ENCODE data around the gene DCAF12.
A peak's percentile ranks its signal among the peaks of the same experiment; 100 is the strongest.

DCAF12 gene

GRCh38 chr9:34084562-34084961 lies 41.9 kb downstream of the DCAF12 start:
- POLR2A ChIA-PET = no interaction called here
- CTCF ChIA-PET = interaction anchor here (1.9 kb wide), 1 partner anchor 11 kb away, joined by 8 read pairs; no protein-coding TSS in a partner anchor
- TF ChIP-seq ZNF214 (tag by site-specific recombination; IDR thresholded peaks at IDR 0.05; ENCODE audit: borderline replicate concordance) (no peak), ZNF707 (tag by site-specific recombination; IDR thresholded peaks at IDR 0.05) (no peak), ZNF776 (tag by site-specific recombination; IDR thresholded peaks at IDR 0.05; ENCODE audit: borderline replicate concordance) (no peak), ZNF645 (tag by site-specific recombination; IDR thresholded peaks at IDR 0.05) (no peak), ZNF266 (tag by site-specific recombination; IDR thresholded peaks at IDR 0.05; ENCODE audit: low read depth) (no peak), HIC1 (tag by site-specific recombination; IDR thresholded peaks at IDR 0.05) (no peak), ZNF24 (tag by site-specific recombination; IDR thresholded peaks at IDR 0.05) (no peak)
- Histone ChIP-seq H3K4me1 (ENCODE audit: control insufficient read depth, insufficient read depth, low read length) (no peaks in the 10 kb centered on the region), H3K27ac (ENCODE audit: extremely low read depth, low read depth, low read length) (0 out of 2 replicates have a peak overlapping the region, but pooled peaks have one; percentile 24), H3K36me3 (ENCODE audit: control insufficient read depth in 2 of 2, insufficient read depth in 1 of 2, low read length in 2 of 2) (peaks cover 17 to 39% of the 10 kb centered on the region in 2 experiments), H3K9me3 (ENCODE audit: control insufficient read depth, insufficient read depth, low read depth, low read length) (no peaks in the 10 kb centered on the region), H3K4me3 (ENCODE audit: low read depth, low read length) (no peak overlapping the region)

GRCh38 chr9:34079181-34079580 lies 47.3 kb downstream of the DCAF12 start:
- H3K4me3 ChIP-seq (ENCODE audit: low read depth, low read length) = no peak overlapping the region
- H3K27ac ChIP-seq (ENCODE audit: extremely low read depth, low read depth, low read length) = no peak overlapping the region
- ChIA-PET POLR2A (no interaction called here), CTCF (interaction anchor here (0.6 to 0.9 kb wide), 4 partner anchors 16 to 158 kb away, joined by 3 to 4 read pairs (median 3); no protein-coding TSS in a partner anchor)
- no peaks in the 10 kb centered on the region for H3K36me3 ChIP-seq (ENCODE audit: control insufficient read depth in 2 of 2, insufficient read depth in 1 of 2, low read length in 2 of 2)
- no peaks in the 10 kb centered on the region for H3K9me3 ChIP-seq (ENCODE audit: control insufficient read depth, insufficient read depth, low read depth, low read length)
- H3K4me1 ChIP-seq (ENCODE audit: control insufficient read depth, insufficient read depth, low read length) = 0 out of 2 replicates have a peak, but pooled peaks cover 2% of the 10 kb centered on the region
- TF ChIP-seq ZSCAN30 (tag by site-specific recombination; IDR thresholded peaks at IDR 0.05) (peak; percentile 90), ZNF629 (tag by site-specific recombination; IDR thresholded peaks at IDR 0.05) (peak; percentile 89), CTCF (tag by site-specific recombination; IDR thresholded peaks at IDR 0.05) (no peak), BCL6B (tag by site-specific recombination; IDR thresholded peaks at IDR 0.05) (no peak), ZXDB (tag by site-specific recombination; IDR thresholded peaks at IDR 0.05) (0 out of 2 replicates have a peak, but pooled peaks have one; percentile 27), ZNF16 (tag by site-specific recombination; IDR thresholded peaks at IDR 0.05; ENCODE audit: low read depth) (no peak), ZNF354C (tag by site-specific recombination; IDR thresholded peaks at IDR 0.05; ENCODE audit: borderline replicate concordance, low read depth) (no peak), ZNF391 (tag by site-specific recombination; IDR thresholded peaks at IDR 0.05; ENCODE audit: borderline replicate concordance, low read depth) (0 out of 2 replicates have a peak, but pooled peaks have one; percentile 28), ZNF692 (tag by site-specific recombination; IDR thresholded peaks at IDR 0.05) (0 out of 2 replicates have a peak, but pooled peaks have one; percentile 30), SP7 (tag by site-specific recombination; IDR thresholded peaks at IDR 0.05) (0 out of 2 replicates have a peak, but pooled peaks have one; percentile 27), ZNF169 (tag by site-specific recombination; IDR thresholded peaks at IDR 0.05) (no peak), ZNF501 (tag by site-specific recombination; IDR thresholded peaks at IDR 0.05) (no peak), ZNF335 (tag by site-specific recombination; conservative IDR thresholded peaks at IDR 0.05) (peak; percentile 59), ZEB2 (tag by site-specific recombination; IDR thresholded peaks at IDR 0.05) (peak; percentile 66; the same call in 1 of the 2 replicates), ZNF791 (tag by site-specific recombination; IDR thresholded peaks at IDR 0.05) (no peak), ZNF558 (tag by site-specific recombination; IDR thresholded peaks at IDR 0.05) (no peak), ATF2 (tag by site-specific recombination; IDR thresholded peaks at IDR 0.05; ENCODE audit: low read depth) (0 out of 2 replicates have a peak, but pooled peaks have one; percentile 30), SCRT2 (tag by site-specific recombination; IDR thresholded peaks at IDR 0.05) (no peak), ZNF48 (tag by site-specific recombination; IDR thresholded peaks at IDR 0.05) (no peak)
